Measurements from ENCODE around the gene ENPP1. TPM values are rescaled to one million over a fixed set of nuclear protein-coding genes. Genes with fewer than 3 reads are reported as not detected.
"Not testable (repeated sequence)": the region's sequence is repeated elsewhere in the genome, so short reads cannot be mapped to it uniquely, and the experiment has no call there.

Gene ENPP1
- total RNA-seq, 1 donor from 2014 or later: 14.7 TPM

- intact Hi-C loops (cut with DNase I): no loop called here
Measured at GRCh38 chr6:131910956-131911355, 103.1 kb downstream of the ENPP1 start.

GRCh38 chr6:131911951-131912350 lies 104.1 kb downstream of the ENPP1 start:
- no peaks in the 10 kb centered on the region for H3K9me3 ChIP-seq
- H3K27ac ChIP-seq: no peak overlapping the region
- DNase-seq (ENCODE audit: extremely low spot score in 2 of 2): no peak
- no peaks in the 10 kb centered on the region for H3K27me3 ChIP-seq
- H3K4me1 ChIP-seq: no peaks in the 10 kb centered on the region
- no peaks in the 10 kb centered on the region for H3K36me3 ChIP-seq
- intact Hi-C loops (cut with DNase I): no loop called here
- TF ChIP-seq POLR2A (IDR thresholded peaks at IDR 0.05) (no peak), CTCF (IDR thresholded peaks at IDR 0.05) (no peak), POLR2AphosphoS5 (IDR thresholded peaks at IDR 0.05; ENCODE audit: insufficient read depth in 1 of 2, low read depth in 1 of 2) (no peak)
- H3K4me3 ChIP-seq: no peak overlapping the region

More at GRCh38 chr6:131910956-131911355, 103.1 kb downstream of the ENPP1 start:
- Histone ChIP-seq H3K9me3 (no peaks in the 10 kb centered on the region), H3K4me1 (no peaks in the 10 kb centered on the region), H3K36me3 (no peaks in the 10 kb centered on the region), H3K27me3 (no peaks in the 10 kb centered on the region), H3K4me3 (no peak overlapping the region), H3K27ac (no peak overlapping the region)
- TF ChIP-seq POLR2AphosphoS5 (IDR thresholded peaks at IDR 0.05; ENCODE audit: insufficient read depth in 1 of 2, low read depth in 1 of 2) (no peak), CTCF (IDR thresholded peaks at IDR 0.05) (no peak), POLR2A (IDR thresholded peaks at IDR 0.05) (no peak)
- no peak for DNase-seq (ENCODE audit: extremely low spot score in 2 of 2)

GRCh38 chr6:131914234-131914633 lies 106.4 kb downstream of the ENPP1 start:
- Histone ChIP-seq H3K27me3 (no peaks in the 10 kb centered on the region), H3K4me3 (no peak overlapping the region), H3K27ac (no peak overlapping the region), H3K36me3 (no peaks in the 10 kb centered on the region), H3K4me1 (no peaks in the 10 kb centered on the region), H3K9me3 (no peaks in the 10 kb centered on the region)
- DNase-seq (ENCODE audit: extremely low spot score in 2 of 2): no peak
- intact Hi-C loops (cut with DNase I): no loop called here
- TF ChIP-seq POLR2A (IDR thresholded peaks at IDR 0.05) (no peak), CTCF (IDR thresholded peaks at IDR 0.05) (no peak), POLR2AphosphoS5 (IDR thresholded peaks at IDR 0.05; ENCODE audit: insufficient read depth in 1 of 2, low read depth in 1 of 2) (no peak)

DNA sequence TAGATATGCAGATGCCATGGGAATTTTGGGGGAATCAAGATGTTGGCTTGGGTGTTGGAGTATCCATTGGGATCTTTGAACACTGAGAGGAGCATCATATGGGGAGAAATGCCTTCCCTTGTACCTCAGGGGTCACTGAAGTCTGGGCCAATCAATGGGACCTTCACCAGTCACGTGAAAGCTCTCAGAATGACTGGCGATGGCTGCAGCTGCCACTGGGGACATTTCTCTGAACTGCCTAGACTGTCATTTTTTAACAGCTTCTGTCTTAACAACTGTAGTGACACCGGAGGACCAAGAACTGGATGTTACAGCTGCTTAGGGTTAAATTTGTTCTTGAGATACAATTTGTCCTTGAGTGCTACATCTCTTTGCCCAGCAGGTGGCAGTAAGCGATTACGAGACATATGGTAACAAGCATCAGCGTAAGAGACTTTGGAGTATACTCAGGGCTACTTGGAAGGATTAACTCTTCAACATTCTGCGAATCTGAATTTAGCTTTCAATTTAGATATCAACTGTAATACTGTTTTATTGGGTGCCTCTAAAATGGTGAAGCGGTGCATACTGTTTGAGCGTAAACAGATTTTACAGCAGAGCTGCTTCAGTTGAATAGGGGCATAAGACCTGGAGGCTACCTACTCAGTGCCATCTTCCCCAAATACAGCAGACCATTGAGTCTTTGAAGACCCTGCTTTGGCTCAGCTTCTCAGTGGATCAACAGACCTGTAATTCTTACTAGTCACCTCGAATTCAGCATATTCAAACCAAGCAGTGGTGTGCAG lies 107.3 kb downstream of the ENPP1 start:
- Histone ChIP-seq H3K27ac (no peak overlapping the region), H3K4me3 (no peak overlapping the region), H3K27me3 (no peaks in the 10 kb centered on the region), H3K4me1 (no peaks in the 10 kb centered on the region), H3K36me3 (no peaks in the 10 kb centered on the region), H3K9me3 (no peaks in the 10 kb centered on the region)
- TF ChIP-seq POLR2A (IDR thresholded peaks at IDR 0.05): no peak
- peak; percentile 17 to 60 (median 59) for TF ChIP-seq CTCF (IDR thresholded peaks at IDR 0.05)
- no peak for DNase-seq (ENCODE audit: extremely low spot score in 2 of 2)
- intact Hi-C loops (cut with DNase I): no loop called here

DNA sequence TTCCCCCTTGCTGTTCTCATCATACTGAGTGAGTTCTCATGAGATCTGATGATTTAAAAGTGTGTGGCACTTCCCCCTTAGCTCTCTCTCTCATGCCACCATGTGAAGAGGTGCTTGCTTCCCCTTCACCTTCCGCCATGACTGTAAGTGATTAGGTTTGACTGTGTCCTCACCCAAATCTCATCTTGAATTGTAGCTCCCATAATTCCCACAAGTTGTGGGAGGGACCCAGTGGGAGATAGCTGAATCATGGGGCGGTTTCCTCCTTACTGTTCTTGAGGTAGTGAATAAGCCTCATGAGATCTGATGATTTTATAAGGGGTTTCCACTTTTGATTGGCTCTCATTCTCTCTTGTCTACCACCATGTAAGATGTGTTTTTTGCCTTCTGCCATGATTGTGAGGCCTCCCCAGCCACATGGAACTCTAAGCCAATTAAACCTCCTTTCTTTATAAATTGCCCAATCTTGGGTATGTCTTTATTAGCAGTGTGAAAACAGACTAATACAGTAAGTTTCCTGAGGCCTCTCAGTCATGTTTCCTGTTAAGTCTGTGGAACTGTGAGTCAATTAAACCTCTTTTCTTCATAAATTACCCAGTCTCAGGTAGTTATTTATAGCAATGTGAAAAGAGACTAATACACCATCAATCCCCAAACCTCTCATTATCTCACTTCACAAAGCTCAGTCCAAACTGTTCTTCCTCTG lies 108.4 kb downstream of the ENPP1 start:
- H3K27me3 ChIP-seq; DNase-seq (ENCODE audit: extremely low spot score in 2 of 2); H3K36me3 ChIP-seq; intact Hi-C loops (cut with DNase I); H3K27ac ChIP-seq; H3K4me3 ChIP-seq; H3K9me3 ChIP-seq; H3K4me1 ChIP-seq: not testable (repeated sequence)

All from vagina (tissue), 2 donors.